T47D (cell line): ENCODE results near the gene PGA3.
A peak's percentile ranks its signal among the peaks of the same experiment; 100 is the strongest.
"Not testable (repeated sequence)": the region's sequence is repeated elsewhere in the genome, so short reads cannot be mapped to it uniquely, and the experiment has no call there.

Experiments
- DNase-seq, 2 experiments: peaks; one replicate each; pipeline versions ENCODE4 v3.0.0 to v3.0.0-alpha.2; 2011 to 2012; ENCODE audit warnings: low read depth in 1 of 2, low spot score in 1 of 2
- JUND ChIP-seq: IDR thresholded peaks from 2 replicates; pipeline ENCODE4 v1.6.1; 2012; ENCODE audit warnings: low read depth
- in situ Hi-C: cut with HindIII; loops from 2 replicates; pipeline ENCODE4 v1.10.0; 2016; ENCODE audit warnings: low sequenced_read_pairs, low pct_unique_long_range_greater_than_20kb

The PGA3 gene

DNA sequence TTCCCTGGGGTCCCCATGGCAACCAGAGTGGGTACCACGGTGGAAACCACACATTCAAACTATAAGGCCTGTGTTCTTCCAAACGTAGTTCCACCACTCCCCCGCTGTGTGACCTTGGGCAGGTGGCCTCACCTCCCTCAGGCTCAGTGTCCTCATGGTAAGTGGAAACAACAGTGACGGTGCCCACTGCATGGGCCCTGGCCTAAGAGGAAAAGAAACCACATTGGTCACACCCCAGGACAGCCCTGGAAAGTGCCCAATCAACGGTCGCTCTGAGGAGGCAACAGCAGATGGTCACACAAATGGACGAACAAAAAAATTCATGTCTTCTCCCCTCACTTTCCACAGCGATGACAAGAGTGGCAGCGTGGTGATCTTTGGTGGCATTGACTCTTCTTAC, 44.8 kb downstream of the PGA3 start:
- in situ Hi-C loops, DNase-seq: not testable (repeated sequence)

DNA sequence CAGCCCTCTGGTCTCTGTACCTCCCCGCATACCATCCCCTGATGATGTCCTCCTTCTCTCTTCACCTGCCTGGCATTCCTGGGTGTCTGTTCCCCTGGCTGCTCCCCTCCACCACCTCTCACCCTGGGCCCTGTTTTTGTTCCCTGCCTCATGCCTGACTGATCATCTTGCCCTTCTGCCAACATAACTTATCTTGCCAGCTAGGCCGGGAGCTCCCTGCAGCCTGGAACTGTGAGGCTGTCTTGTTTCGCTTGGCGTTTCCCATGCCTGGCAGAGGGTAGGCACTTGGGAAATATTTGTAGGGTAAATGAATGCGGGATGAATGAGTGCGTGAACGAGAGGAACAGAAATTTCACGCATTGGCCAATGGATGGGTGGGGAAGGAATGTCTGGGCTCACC, 45.9 kb downstream of the PGA3 start:
- DNase-seq, in situ Hi-C loops: not testable (repeated sequence)

DNA sequence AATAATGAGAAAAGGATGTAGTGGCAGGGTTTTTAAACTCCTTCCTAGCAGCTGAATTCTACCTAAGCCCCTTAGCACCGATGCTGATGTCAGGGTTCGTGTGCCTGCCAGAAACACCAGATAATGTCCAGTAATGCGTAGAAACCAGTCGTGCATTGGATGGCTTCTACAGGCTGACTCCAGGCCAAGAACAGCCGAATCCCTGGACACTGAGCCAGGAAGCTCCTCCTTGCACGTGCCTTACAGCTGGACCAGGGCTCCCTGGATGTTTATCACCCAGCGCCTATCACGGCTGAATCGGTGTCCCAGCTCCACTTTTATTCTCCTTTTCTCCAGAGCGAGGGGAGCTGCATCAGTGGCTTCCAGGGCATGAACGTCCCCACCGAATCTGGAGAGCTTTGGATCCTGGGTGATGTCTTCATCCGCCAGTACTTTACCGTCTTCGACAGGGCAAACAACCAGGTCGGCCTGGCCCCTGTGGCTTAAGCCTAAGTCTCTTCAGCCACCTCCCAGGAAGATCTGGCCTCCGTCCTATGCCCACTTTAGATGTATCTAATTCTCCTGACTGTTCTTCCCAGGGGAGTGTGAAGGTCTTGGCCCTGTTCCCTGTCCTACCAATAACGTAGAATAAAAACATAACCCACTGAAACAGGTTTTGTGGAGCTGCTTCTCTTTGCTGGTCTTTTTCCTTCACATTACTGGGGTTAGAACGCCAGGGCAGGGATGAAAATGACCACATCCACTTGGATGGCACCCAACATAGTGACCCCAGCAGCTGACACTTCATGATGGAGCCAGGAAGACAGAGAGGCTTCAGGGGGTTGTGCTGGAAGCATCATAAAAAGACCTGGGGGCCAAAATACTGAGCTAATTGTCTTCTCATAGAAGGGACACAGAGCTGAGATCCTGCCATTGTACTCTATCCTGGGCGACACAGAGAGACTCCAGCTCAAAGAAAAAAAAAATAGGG, 47.8 kb downstream of the PGA3 start:
- DNase-seq, in situ Hi-C loops: not testable (repeated sequence)

DNA sequence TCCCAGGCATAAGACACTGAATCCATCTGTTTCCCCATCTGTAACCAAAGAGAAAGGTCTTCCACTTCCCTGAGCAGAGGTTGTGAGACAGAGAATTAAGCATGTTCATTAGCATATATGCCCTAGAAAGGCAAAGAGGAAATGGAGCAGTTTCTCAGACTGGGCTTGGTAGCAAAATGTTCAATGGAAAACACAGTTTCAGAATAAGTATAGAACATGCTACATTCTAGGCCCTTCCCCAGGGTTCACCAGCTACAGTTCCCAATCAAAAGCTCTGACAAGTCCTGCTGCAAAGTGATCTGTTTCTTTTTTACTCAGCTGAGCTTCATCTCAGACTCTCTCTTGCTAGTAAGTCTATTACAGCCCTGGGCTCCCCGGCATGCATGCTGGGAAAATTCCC, 49.0 kb downstream of the PGA3 start:
- in situ Hi-C loops, DNase-seq: not testable (repeated sequence)

DNA sequence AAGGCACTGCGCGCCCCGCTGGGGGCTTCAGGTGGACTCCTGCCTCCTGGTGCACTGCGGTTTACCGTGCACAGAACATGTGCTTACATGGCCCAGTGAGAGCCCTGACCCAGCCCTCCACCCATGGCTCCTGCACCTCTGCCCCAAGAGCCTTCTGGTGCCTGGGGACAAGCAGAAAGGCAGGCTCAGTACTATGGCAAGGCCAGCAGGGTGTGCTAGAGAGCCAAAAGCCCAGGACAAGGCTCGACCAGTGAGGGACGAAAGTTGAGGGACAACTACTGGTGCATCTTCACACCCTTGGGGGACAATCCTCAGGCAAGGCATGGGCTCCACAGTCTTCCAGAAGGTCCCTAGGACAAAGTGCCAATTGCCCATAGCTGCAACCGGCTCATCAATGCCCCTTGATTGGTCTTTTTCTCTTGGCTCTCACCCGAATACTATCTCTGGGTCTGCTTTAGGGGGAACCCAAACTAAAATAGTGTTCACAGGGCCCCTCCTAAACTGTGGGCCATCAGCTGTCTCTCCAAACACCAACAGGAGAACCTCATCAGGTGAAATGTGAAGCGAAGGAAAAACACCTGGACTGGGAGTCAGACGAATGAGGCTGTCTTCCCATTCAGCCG, 51.2 kb downstream of the PGA3 start:
- in situ Hi-C loops: no loop called here
- no peak for TF ChIP-seq JUND
- DNase-seq: peak; percentile 76 to 78

DNA sequence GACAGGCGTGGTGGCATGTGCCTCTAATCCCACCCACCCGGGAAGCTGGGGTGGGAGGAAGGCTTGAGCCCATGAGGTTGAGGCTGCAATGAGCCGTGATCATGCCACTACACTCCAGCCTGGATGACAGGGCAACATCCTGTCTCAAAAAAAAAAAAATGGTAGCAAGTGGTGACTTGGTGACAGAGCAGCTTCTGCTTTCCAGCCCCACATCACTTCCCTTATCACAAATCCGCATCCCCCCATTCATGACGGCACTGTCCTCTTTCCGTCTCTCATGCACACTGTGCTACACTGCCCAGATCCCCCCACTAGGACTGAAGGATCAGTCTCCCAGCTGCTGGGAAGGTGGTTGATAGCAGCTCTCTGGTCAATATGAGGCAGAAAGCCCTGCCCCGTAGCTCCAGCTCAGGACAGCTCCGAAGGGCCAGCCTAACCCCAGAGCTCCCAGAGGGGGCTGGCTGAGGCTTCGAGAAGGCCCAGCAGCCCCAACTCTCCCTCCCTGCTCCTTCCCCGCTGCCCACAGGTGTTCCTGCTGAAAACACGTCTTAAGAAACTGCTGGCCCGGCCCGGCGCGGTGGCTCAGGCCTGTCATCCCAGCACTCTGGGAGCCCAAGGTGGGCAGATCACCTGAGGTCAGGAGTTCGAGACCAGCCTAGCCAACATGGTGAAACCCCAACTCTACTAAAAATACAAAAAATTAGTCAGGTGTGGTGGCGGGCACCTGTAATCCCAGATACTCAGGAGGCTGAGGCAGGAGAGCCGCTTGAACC, 53.6 kb downstream of the PGA3 start:
- no peak for TF ChIP-seq JUND
- no peak for DNase-seq
- in situ Hi-C loops: no loop called here

DNA sequence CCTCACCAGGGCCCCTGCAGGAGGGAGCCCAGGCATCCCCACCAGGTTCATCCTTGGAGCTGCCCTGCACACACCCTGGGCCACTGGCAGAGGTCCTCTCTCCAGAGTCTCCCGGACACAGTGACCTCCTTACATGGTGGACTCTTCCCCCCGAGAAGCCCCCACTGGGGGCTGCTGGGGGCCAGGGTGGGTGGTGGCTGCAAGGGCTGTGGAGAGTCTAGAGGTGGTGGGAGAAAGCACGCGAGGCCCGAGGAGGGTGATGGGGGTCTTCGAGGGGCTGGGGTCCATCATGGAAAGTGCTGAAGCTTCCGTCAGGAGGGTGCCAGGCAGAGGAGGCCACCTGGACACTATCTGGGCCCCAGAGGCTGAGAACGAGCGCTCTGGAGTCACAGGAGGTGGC, 55.2 kb downstream of the PGA3 start:
- no peak for TF ChIP-seq JUND
- in situ Hi-C loops: no loop called here
- no peak for DNase-seq

DNA sequence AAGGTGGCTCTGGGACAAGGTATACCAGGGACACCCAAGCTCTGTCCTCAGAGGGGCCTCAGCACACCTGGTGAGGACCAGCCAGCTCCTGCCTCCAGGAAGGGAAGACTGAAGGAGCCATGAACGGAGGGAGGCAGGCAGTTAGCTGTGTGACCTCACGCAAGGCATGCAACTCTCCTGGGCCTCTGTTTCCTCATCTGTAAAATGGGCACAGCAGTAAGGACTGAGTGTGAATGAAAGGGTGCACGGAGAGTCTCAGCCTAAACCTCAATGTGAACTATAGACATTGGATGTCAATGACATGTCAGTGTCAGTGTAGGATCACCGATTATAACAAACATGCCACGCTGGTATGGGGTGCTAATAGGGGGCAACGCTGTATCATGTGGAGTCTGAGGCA, 56.0 kb downstream of the PGA3 start:
- no peak for DNase-seq
- in situ Hi-C loops: no loop called here

More for the DNA sequence above, 56.0 kb downstream of the PGA3 start:
- TF ChIP-seq JUND: no peak
